Loucy (cell line): Measurements from ENCODE around the gene CDH22.

Experiments used
- EZH2phosphoT487 ChIP-seq: fragments of 200-600 bp; IDR thresholded peaks from 2 replicates; pipeline ENCODE4 v1.6.1; 2018; ENCODE audit warnings: antibody characterized with exemption, mild to moderate bottlenecking, moderate library complexity, borderline replicate concordance
- TF ChIP-seq, protein P1 (sequence below): fragments of 200-600 bp; sonication (generic); conservative IDR thresholded peaks from 2 replicates; pipeline ENCODE4 v1.5.1; 2014; ENCODE audit warnings: mild to moderate bottlenecking, antibody characterized with exemption, low read length

DNA sequence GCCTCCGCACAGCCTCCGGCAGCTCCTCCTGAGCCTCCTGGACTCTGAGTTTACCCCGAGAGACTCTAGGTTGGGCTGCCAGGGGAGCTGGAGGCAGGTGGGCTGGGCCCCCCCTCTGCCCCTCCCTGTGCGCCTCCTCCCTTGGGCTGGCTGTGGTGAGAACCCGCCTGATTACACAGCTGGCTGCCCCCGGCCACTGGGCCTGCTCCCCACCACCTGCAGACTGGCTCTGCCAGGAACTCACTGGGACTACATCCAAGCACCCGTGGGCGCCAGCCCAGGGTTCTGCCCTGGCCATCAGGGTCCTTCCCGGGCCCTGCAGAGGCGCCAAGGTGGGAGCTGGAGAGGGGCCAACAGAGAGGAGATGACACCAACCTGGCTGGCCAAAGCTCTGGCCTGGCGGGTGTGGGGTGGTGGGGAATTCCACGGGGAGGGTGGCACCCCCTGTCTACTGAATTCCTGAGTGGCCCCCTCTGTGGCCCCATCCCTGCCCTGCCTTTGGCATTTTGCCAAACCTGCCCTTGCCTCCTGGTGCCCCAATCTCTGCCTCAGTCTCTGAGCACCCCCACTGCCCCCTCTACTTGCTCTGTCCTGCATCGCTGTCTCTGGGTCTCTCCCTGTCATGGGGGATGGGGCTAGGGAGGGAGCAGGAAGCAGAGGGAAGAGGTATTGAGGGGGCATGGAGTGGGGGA, 21.9 kb upstream of the CDH22 start:
- TF ChIP-seq, protein P1, sequence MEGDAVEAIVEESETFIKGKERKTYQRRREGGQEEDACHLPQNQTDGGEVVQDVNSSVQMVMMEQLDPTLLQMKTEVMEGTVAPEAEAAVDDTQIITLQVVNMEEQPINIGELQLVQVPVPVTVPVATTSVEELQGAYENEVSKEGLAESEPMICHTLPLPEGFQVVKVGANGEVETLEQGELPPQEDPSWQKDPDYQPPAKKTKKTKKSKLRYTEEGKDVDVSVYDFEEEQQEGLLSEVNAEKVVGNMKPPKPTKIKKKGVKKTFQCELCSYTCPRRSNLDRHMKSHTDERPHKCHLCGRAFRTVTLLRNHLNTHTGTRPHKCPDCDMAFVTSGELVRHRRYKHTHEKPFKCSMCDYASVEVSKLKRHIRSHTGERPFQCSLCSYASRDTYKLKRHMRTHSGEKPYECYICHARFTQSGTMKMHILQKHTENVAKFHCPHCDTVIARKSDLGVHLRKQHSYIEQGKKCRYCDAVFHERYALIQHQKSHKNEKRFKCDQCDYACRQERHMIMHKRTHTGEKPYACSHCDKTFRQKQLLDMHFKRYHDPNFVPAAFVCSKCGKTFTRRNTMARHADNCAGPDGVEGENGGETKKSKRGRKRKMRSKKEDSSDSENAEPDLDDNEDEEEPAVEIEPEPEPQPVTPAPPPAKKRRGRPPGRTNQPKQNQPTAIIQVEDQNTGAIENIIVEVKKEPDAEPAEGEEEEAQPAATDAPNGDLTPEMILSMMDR, result no peak
- TF ChIP-seq EZH2phosphoT487, result no peak
